Endothelial cell of umbilical vein (primary cell): ENCODE data around the gene HS6ST2. TPM values are rescaled to one million over a fixed set of nuclear protein-coding genes. Genes with fewer than 3 reads are reported as not detected.

Experiments used
- BruUV-seq: library from RNA; stranded (reverse); fragments of 400-500 nt; replicated peaks from 2 replicates; lab custom pipeline; 2021; lab: Mats Ljungman, UMichigan
- CTCF ChIA-PET: fragments of 300-600, 350-600 bp; sonication (Branson Sonifier 250); formaldehyde crosslinking; loops from one replicate; lab custom pipeline; 2021; ENCODE audit warnings: antibody characterized with exemption, inconsistent platforms; lab: Charles Lee
- POLR2A ChIA-PET: fragments of 300-600, 350-600 bp; sonication (Branson Sonifier 250); formaldehyde crosslinking; loops from one replicate; lab custom pipeline; 2021; ENCODE audit warnings: antibody characterized with exemption, inconsistent platforms; lab: Charles Lee
- DNase-seq: peaks from one replicate; pipeline ENCODE4 v3.0.0-alpha.2; 2011; ENCODE audit warnings: low read depth, low spot score
- FAIRE-seq: peaks from 2 replicates; lab custom pipeline; 2011; peaks lifted over from hg19 to GRCh38; lab: Jason Lieb, UNC
- H2AFZ ChIP-seq: 2 replicates; pipeline ENCODE4 v1.6.0; 2012; ENCODE audit warnings: low read depth, low read length, control low read depth, inconsistent platforms
- H3K27ac ChIP-seq: 2 replicates; pipeline ENCODE4 v1.5.1; 2011; ENCODE audit warnings: low read depth, mild to moderate bottlenecking, control low read depth, low read length, moderate library complexity; ENCODE audit not compliant: insufficient read depth
- H3K27me3 ChIP-seq, 2 experiments: 2 replicates each; pipeline versions ENCODE4 v1.6.0 to v1.6.1; 2011; ENCODE audit warnings: low read length in 2 of 2, mixed read lengths in 1 of 2; ENCODE audit not compliant: control insufficient read depth in 2 of 2, insufficient read depth in 2 of 2
- H3K36me3 ChIP-seq, 2 experiments: 2 replicates in 1 of 2; 3 replicates in 1 of 2; pipeline ENCODE4 v1.5.1; 2011; ENCODE audit warnings: low read length in 2 of 2, mild to moderate bottlenecking in 1 of 2, moderate library complexity in 1 of 2; ENCODE audit not compliant: control insufficient read depth in 2 of 2, insufficient read depth in 2 of 2; ENCODE audit errors: extremely low read depth in 1 of 2
- H3K4me1 ChIP-seq: 3 replicates; pipeline ENCODE4 v1.5.1; 2011; ENCODE audit warnings: mild to moderate bottlenecking, low read length; ENCODE audit not compliant: control insufficient read depth, insufficient read depth; ENCODE audit errors: extremely low read depth
- H3K4me2 ChIP-seq: 2 replicates; pipeline ENCODE4 v1.6.1; 2011; ENCODE audit warnings: low read length, control low read depth, mixed read lengths; ENCODE audit not compliant: insufficient read depth
- H3K4me3 ChIP-seq, 3 experiments: fragments of 200-600 bp in 1 of 3; sonication (generic), shearing (Covaris generic) in 1 of 3; replicated peaks in 1 of 3; 2 replicates each; pipeline ENCODE4 v1.5.1; 2011 to 2016; ENCODE audit warnings: control low read depth in 3 of 3, low read length in 3 of 3, mild to moderate bottlenecking in 2 of 3, inconsistent platforms in 1 of 3, low read depth in 1 of 3, moderate library complexity in 1 of 3; ENCODE audit not compliant: insufficient read depth in 1 of 3
- H3K79me2 ChIP-seq: 2 replicates; pipeline ENCODE4 v1.6.0; 2012; ENCODE audit warnings: low read length, inconsistent platforms; ENCODE audit not compliant: control insufficient read depth, insufficient read depth
- H3K9ac ChIP-seq: replicated peaks from 2 replicates; pipeline ENCODE3; 2011; ENCODE audit warnings: low read length, control low read depth; ENCODE audit not compliant: insufficient read depth; ENCODE audit errors: extremely low read depth
- H3K9me1 ChIP-seq: replicated peaks from 3 replicates; pipeline ENCODE4 v1.6.0; 2011; ENCODE audit warnings: mild to moderate bottlenecking, low read length; ENCODE audit not compliant: control insufficient read depth, insufficient read depth; ENCODE audit errors: extremely low read depth
- H3K9me3 ChIP-seq: replicated peaks from 2 replicates; pipeline ENCODE4 v1.5.1; 2012; ENCODE audit warnings: low read length, inconsistent platforms; ENCODE audit not compliant: control insufficient read depth, insufficient read depth
- H4K20me1 ChIP-seq: replicated peaks from 2 replicates; pipeline ENCODE3; 2011; ENCODE audit warnings: mild to moderate bottlenecking, low read length; ENCODE audit not compliant: control insufficient read depth, insufficient read depth; ENCODE audit errors: extremely low read depth
- CTCF ChIP-seq, 2 donors: IDR thresholded peaks; 1 replicate in 1 of 2; 2 replicates in 1 of 2; pipeline ENCODE4 v1.5.1; 2011; ENCODE audit warnings: low read length in 2 of 2, mild to moderate bottlenecking in 2 of 2, moderate library complexity in 2 of 2, control low read depth in 1 of 2, inconsistent platforms in 1 of 2, low read depth in 1 of 2; ENCODE audit not compliant: insufficient read depth in 1 of 2; ENCODE audit errors: extremely low read depth in 1 of 2
- EZH2 ChIP-seq: IDR thresholded peaks from 2 replicates; pipeline ENCODE4 v1.6.1; 2012; ENCODE audit warnings: borderline replicate concordance, low read depth, mild to moderate bottlenecking, moderate library complexity, low read length, inconsistent platforms; ENCODE audit not compliant: severe bottlenecking
- FOS ChIP-seq: IDR thresholded peaks from 2 replicates; pipeline ENCODE4 v1.6.1; 2011; ENCODE audit warnings: mild to moderate bottlenecking, low read length, moderate library complexity, borderline replicate concordance; ENCODE audit not compliant: insufficient read depth
- GATA2 ChIP-seq: IDR thresholded peaks from 2 replicates; pipeline ENCODE4 v1.7.0; 2011; ENCODE audit warnings: low read depth, mild to moderate bottlenecking, moderate library complexity, mixed read lengths, low read length; ENCODE audit not compliant: insufficient read length, insufficient read depth
- JUN ChIP-seq: IDR thresholded peaks from 2 replicates; pipeline ENCODE4 v1.6.1; 2011; ENCODE audit warnings: borderline replicate concordance, low read depth; ENCODE audit not compliant: insufficient read length, insufficient read depth
- MAX ChIP-seq: IDR thresholded peaks from 2 replicates; pipeline ENCODE4 v1.6.1; 2011; ENCODE audit not compliant: insufficient read depth, insufficient read length
- MYC ChIP-seq: IDR thresholded peaks from one replicate; pipeline ENCODE4 v1.6.1; 2011; ENCODE audit warnings: mild to moderate bottlenecking, low read depth, low read length
- POLR2A ChIP-seq: IDR thresholded peaks from 2 replicates; pipeline ENCODE4 v1.6.1; 2012; ENCODE audit warnings: low read depth, mild to moderate bottlenecking, control low read depth, low read length
- POLR2AphosphoS5 ChIP-seq: IDR thresholded peaks from 2 replicates; pipeline ENCODE4 v1.6.1; 2012; ENCODE audit warnings: low read depth, mild to moderate bottlenecking, control low read depth, low read length, moderate library complexity; ENCODE audit not compliant: insufficient read depth
- dilution Hi-C: fragments of 300-500 bp; cut with MboI; formaldehyde crosslinking; loops from one replicate; pipeline ENCODE4 v1.15.0; 2019; ENCODE audit warnings: low sequenced_read_pairs; ENCODE audit not compliant: extremely low pct_ligation_motif_present
- intact Hi-C: fragments of 100-400 bp; cut with micrococcal nuclease; formaldehyde crosslinking; loops from one replicate; pipeline ENCODE4 v1.10.0; 2022
- polyA plus RNA-seq, 4 experiments: library from polyadenylated mRNA; depleted of rRNA in 3 of 4; stranded (reverse) in 3 of 4; unstranded in 1 of 4; fragments of >200 nt; gene quantifications; 2 replicates each; pipeline versions ENCODE4 v1.2.1 to v1.2.3, GENCODE V29; 2011 to 2012; ENCODE audit warnings: missing spikeins in 1 of 4
- total RNA-seq: library from RNA; stranded (reverse); gene quantifications from 2 replicates; pipeline ENCODE4 v1.2.3, GENCODE V29; 2021

HS6ST2 gene
- total and polyA plus RNA-seq, 2 donors (not counting 3 experiments of a cell fraction or from before 2014, with no cell fraction given) = 0.49 to 0.84 TPM

GRCh38 chrX:132842460-132843238 lies 115.8 kb downstream of the HS6ST2 start:
- Histone ChIP-seq H3K9me1 (no peaks in the 10 kb centered on the region), H3K4me3 (no peak overlapping the region), H4K20me1 (no peaks in the 10 kb centered on the region), H3K4me2 (no peak overlapping the region), H3K9me3 (no peaks in the 10 kb centered on the region), H3K4me1 (peaks cover 6% of the 10 kb centered on the region), H3K9ac (no peak overlapping the region), H3K79me2 (no peaks in the 10 kb centered on the region), H3K27me3 (no peaks in the 10 kb centered on the region), H2AFZ (no peak overlapping the region), H3K27ac (no peak overlapping the region), H3K36me3 (no peaks in the 10 kb centered on the region)
- ChIA-PET POLR2A (no interaction called here), CTCF (no interaction called here)
- intact Hi-C loops (no loop called here), dilution Hi-C loops (no loop called here)
- BruUV-seq = no TSS peak
- TF ChIP-seq CTCF (IDR thresholded peaks at IDR 0.05; ENCODE audit: extremely low read depth in 1 of 2, insufficient read depth in 1 of 2, low read depth in 1 of 2, low read length in 2 of 2) (no peak), POLR2A (no peak), GATA2 (no peak), JUN (no peak), FOS (no peak), MYC (no peak), MAX (no peak), POLR2AphosphoS5 (no peak), EZH2 (no peak)
- FAIRE-seq = no peak
- DNase-seq = no peak
